BE2C (cell line): ENCODE data around the gene EPO.
A peak's percentile ranks its signal among the peaks of the same experiment; 100 is the strongest.

ENCODE experiments used
- DNase-seq: peaks from one replicate; pipeline ENCODE4 v3.0.0-alpha.2; 2020
- H3K27me3 ChIP-seq: fragments of 250-450 bp; sonication (Bioruptor Pico); 2 replicates; pipeline ENCODE4 v1.5.1; 2020; ENCODE audit warnings: mild to moderate bottlenecking
- H3K36me3 ChIP-seq: fragments of 250-450 bp; sonication (Bioruptor Pico); 2 replicates; pipeline ENCODE4 v1.5.1; 2020; ENCODE audit warnings: mild to moderate bottlenecking
- H3K4me1 ChIP-seq: fragments of 250-450 bp; sonication (Bioruptor Pico); 2 replicates; pipeline ENCODE4 v1.5.1; 2020
- H3K4me3 ChIP-seq: 2 replicates; pipeline ENCODE4 v1.5.1; 2011; ENCODE audit warnings: low read depth, low read length
- H3K9me3 ChIP-seq: fragments of 250-450 bp; sonication (Bioruptor Pico); 2 replicates; pipeline ENCODE4 v1.5.1; 2020
- CTCF ChIP-seq: IDR thresholded peaks from 2 replicates; pipeline ENCODE4 v1.5.1; 2012; ENCODE audit warnings: mild to moderate bottlenecking, low read depth, low read length

The EPO gene

DNA sequence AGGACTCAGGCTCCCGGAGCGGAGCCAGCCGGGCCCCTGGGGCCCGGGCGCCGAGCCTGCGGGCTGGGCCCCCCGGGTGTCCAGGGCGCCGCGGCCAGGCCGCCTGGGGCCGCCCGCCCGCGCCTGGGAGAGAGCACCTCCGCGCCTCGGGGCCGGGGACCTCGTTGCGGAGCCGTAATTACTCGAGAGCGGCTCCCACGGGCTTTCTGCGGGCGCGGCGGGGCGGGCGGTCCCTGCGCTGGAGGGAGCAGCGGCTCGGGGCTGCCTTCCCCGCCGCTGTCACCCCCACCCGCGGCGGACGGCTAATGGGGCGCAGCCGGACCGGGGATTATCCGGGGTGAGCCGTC is 45.2 kb upstream of the EPO start:
- H3K4me1 ChIP-seq: peaks cover 21% of the 10 kb centered on the region
- no peak for TF ChIP-seq CTCF
- no peaks in the 10 kb centered on the region for H3K9me3 ChIP-seq
- H3K36me3 ChIP-seq: peaks cover 31% of the 10 kb centered on the region
- peak overlapping the region; percentile 92 for H3K4me3 ChIP-seq
- no peaks in the 10 kb centered on the region for H3K27me3 ChIP-seq
- no peak for DNase-seq

DNA sequence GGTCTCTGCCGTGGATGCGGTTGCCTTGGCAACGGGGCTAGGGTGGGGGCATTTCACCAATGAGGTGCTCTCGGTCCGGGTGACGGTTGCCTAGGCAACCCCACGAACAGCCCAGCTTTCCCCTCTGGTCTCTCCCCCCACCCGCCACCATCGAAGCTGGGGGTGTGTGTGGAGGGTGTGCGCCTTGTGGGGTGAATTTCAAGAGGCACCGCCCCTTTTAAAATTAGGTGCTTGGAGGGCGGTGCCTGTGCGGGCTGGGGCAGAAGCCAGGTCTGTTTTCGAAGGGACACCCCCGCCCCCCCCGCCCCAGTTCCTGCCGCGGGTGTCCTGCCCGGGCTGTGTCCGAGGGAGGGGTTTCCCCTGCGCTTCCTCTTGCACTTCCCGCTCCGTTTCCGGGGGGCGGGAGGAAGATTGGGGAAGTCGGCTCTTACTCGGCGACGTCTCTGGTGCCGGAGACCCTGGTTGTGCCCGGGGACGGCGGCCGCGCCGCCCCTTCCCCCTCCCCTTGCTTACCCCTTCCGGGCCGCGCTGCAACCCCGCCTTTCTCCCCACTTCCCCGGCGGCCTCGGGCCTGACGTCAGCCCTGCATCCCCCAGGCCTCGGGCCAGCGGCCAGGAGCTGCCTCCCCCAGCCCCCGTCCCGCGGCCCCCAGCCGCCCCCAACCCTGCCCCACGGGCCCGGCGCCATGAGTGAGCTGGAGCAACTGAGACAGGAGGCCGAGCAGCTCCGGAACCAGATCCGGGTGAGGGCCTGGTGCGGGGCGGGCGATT is 44.5 kb upstream of the EPO start:
- Histone ChIP-seq H3K36me3 (peaks cover 37% of the 10 kb centered on the region), H3K9me3 (no peaks in the 10 kb centered on the region), H3K4me1 (peaks cover 21% of the 10 kb centered on the region), H3K27me3 (no peaks in the 10 kb centered on the region), H3K4me3 (peak overlapping the region; percentile 92)
- no peak for TF ChIP-seq CTCF
- DNase-seq: peak; percentile 84

DNA sequence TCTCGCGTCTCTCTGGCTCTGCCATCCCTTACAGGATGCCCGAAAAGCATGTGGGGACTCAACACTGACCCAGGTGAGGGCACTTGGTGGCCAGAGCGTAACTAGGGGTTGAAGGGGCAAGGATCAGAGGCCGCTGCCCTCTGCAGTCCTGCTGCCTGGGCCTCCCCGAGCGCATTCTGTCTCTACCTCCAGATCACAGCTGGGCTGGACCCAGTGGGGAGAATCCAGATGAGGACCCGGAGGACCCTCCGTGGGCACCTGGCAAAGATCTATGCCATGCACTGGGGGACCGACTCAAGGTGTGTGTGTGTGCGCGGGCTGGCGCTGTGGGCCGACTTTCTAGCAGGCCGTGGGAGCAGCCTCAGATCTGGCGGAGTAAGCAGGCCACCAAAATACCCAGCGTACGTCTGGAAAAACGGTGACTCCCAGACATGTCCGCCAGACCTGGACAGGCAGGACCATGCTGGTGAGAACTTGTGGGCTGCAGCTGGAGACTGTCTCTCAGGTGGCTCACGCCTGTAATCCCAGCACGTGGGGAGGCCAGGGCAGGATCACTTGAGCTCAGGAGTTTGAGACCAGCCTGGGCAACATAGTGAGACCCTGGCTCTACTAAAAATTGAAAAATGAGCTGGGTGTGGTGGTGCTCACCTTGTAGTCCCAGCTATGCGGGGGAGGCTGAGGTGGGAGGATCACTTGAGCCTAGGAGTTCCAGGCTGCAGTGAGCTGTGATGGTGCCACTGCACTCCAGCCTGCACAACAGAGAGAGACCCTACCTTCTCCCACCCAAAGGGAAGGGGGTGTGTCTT is 43.6 kb upstream of the EPO start:
- peaks cover 42% of the 10 kb centered on the region for H3K36me3 ChIP-seq
- TF ChIP-seq CTCF: no peak
- peaks cover 21% of the 10 kb centered on the region for H3K4me1 ChIP-seq

GRCh38 chr7:100677308-100678267 is 42.7 kb upstream of the EPO start:
- no peak for TF ChIP-seq CTCF
- no peak for DNase-seq
- H3K27me3 ChIP-seq: no peaks in the 10 kb centered on the region
- H3K9me3 ChIP-seq: no peaks in the 10 kb centered on the region
- no peak overlapping the region for H3K4me3 ChIP-seq
- peaks cover 51% of the 10 kb centered on the region for H3K36me3 ChIP-seq
- H3K4me1 ChIP-seq: peaks cover 23% of the 10 kb centered on the region

More for the DNA sequence above, 43.6 kb upstream of the EPO start:
- H3K4me3 ChIP-seq: peak overlapping the region; percentile 92
- H3K9me3 ChIP-seq: no peaks in the 10 kb centered on the region
- H3K27me3 ChIP-seq: no peaks in the 10 kb centered on the region
- DNase-seq: no peak

DNA sequence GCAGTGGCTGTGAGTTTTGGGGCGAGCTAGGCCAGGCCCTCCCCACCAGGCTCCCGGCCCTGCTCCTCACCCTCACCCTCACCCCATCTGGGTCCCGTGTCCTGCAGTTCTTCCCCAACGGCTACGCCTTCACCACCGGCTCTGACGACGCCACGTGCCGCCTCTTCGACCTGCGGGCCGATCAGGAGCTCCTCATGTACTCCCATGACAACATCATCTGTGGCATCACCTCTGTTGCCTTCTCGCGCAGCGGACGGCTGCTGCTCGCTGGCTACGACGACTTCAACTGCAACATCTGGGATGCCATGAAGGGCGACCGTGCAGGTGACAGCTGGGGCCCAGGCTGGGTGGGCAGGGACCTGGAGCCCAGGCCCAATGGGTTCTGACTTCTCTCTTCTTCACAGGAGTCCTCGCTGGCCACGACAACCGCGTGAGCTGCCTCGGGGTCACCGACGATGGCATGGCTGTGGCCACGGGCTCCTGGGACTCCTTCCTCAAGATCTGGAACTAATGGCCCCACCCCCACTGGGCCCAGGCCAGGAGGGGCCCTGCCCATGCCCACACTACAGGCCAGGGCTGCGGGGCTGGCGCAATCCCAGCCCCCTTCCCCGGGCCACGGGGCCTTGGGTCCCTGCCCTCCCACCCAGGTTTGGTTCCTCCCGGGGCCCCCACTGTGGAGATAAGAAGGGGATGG is 41.8 kb upstream of the EPO start:
- Histone ChIP-seq H3K4me1 (peaks cover 23% of the 10 kb centered on the region), H3K4me3 (no peak overlapping the region), H3K36me3 (peaks cover 60% of the 10 kb centered on the region), H3K27me3 (no peaks in the 10 kb centered on the region), H3K9me3 (no peaks in the 10 kb centered on the region)
- no peak for DNase-seq
- no peak for TF ChIP-seq CTCF
